Upper lobe of left lung (tissue), 4 donors: ENCODE data around the gene ANKS1A.

Source experiments
- CTCF ChIP-seq, 6 experiments: fragments of 450-650 bp in 4 of 6; fragments of 200-600 bp in 2 of 6; sonication (generic) in 2 of 6; IDR thresholded peaks; one replicate each; pipeline ENCODE4 v1.5.1; 2016 to 2019; ENCODE audit warnings: antibody characterized with exemption in 6 of 6
- EP300 ChIP-seq, 4 donors: sonication (generic); formaldehyde crosslinking; IDR thresholded peaks; one replicate each; pipeline ENCODE4 v1.5.1; 2017; ENCODE audit warnings: antibody characterized with exemption in 4 of 4, control low read depth in 2 of 4
- POLR2A ChIP-seq, 4 donors: fragments of 450-650 bp; IDR thresholded peaks; one replicate each; pipeline ENCODE4 v1.5.1; 2016 to 2017; ENCODE audit warnings: antibody characterized with exemption in 4 of 4, mild to moderate bottlenecking in 2 of 4
- POLR2AphosphoS5 ChIP-seq, 2 donors: sonication (generic); formaldehyde crosslinking; IDR thresholded peaks; one replicate each; pipeline ENCODE4 v1.5.1; 2017; ENCODE audit warnings: antibody characterized with exemption in 2 of 2

GRCh38 chr6:34986845-34987246, 97.8 kb downstream of the ANKS1A start:
- peak; percentile 64 to 88 (median 83) for TF ChIP-seq CTCF (IDR thresholded peaks at IDR 0.05)
- TF ChIP-seq POLR2AphosphoS5 (IDR thresholded peaks at IDR 0.05) = no peak
- no peak for TF ChIP-seq POLR2A (IDR thresholded peaks at IDR 0.05)
- TF ChIP-seq EP300 (IDR thresholded peaks at IDR 0.05) = no peak
